Measurements from ENCODE around the gene NGFR.

Gene NGFR, protein sequence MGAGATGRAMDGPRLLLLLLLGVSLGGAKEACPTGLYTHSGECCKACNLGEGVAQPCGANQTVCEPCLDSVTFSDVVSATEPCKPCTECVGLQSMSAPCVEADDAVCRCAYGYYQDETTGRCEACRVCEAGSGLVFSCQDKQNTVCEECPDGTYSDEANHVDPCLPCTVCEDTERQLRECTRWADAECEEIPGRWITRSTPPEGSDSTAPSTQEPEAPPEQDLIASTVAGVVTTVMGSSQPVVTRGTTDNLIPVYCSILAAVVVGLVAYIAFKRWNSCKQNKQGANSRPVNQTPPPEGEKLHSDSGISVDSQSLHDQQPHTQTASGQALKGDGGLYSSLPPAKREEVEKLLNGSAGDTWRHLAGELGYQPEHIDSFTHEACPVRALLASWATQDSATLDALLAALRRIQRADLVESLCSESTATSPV

DNA sequence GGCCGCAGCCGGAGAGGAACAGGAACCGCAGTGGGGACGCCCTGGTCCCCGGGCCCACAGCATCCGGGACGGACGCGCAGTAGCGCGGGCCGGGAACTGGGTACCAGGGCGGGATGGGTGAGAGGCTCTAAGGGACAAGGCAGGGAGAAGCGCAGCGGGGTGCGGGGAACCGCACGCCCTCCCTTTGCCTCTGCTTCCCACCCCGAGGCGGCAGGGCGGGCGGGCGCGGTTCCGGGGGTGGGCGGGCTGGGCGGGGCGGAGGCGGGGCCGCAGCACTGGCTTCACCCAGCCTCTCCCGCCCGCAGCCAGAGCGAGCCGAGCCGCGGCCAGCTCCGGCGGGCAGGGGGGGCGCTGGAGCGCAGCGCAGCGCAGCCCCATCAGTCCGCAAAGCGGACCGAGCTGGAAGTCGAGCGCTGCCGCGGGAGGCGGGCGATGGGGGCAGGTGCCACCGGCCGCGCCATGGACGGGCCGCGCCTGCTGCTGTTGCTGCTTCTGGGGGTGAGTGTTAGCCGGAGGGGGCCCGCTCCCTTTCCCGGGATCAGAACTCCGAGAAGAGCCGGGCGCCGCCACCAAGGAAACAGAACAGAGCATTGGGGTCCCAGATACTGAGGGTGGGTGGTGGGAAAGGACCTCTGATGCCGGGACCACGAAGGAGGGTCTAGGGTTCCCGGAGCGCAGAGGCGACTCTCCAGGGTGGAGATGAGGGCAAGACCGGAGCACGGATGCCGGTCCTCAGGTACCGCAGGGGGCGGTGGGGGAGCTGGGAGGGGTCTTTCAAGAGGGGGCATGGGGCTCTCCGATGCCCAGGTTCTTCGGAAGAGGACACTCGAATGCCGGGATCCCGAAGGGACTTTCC is at the start of gene NGFR:
TSS of gene NGFR (plus strand) at position 308 of the 856 bp plus-strand sequence. CDS start at position 433, 125 bp downstream.
- peaks cover 44% of the 10 kb centered on the region for H3K27me3 ChIP-seq (replicated peaks)
- no peak within 1 kb of the TSS for H3K4me3 ChIP-seq (ENCODE audit: low read depth, low read length)
- H3K36me3 ChIP-seq (replicated peaks), result no peaks in the 10 kb centered on the region
- TF ChIP-seq, protein P1, sequence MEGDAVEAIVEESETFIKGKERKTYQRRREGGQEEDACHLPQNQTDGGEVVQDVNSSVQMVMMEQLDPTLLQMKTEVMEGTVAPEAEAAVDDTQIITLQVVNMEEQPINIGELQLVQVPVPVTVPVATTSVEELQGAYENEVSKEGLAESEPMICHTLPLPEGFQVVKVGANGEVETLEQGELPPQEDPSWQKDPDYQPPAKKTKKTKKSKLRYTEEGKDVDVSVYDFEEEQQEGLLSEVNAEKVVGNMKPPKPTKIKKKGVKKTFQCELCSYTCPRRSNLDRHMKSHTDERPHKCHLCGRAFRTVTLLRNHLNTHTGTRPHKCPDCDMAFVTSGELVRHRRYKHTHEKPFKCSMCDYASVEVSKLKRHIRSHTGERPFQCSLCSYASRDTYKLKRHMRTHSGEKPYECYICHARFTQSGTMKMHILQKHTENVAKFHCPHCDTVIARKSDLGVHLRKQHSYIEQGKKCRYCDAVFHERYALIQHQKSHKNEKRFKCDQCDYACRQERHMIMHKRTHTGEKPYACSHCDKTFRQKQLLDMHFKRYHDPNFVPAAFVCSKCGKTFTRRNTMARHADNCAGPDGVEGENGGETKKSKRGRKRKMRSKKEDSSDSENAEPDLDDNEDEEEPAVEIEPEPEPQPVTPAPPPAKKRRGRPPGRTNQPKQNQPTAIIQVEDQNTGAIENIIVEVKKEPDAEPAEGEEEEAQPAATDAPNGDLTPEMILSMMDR (IDR thresholded peaks at IDR 0.05; ENCODE audit: low read depth, low read length, missing control alignments), result no peak
- in situ Hi-C loops (cut with HindIII; ENCODE audit: low pct_ligation_motif_present, low sequenced_read_pairs), result no loop called here
- no peak for DNase-seq
- no peak within 1 kb of the TSS for H3K27ac ChIP-seq

GRCh38 chr17:49445591-49445990 is 49.5 kb upstream of the NGFR start:
- Histone ChIP-seq H3K27me3 (replicated peaks) (peaks cover 8% of the 10 kb centered on the region), H3K27ac (no peak overlapping the region), H3K4me3 (ENCODE audit: low read depth, low read length) (no peak overlapping the region), H3K36me3 (replicated peaks) (no peaks in the 10 kb centered on the region)
- no peak for DNase-seq
- TF ChIP-seq, protein P1 (IDR thresholded peaks at IDR 0.05; ENCODE audit: low read depth, low read length, missing control alignments), result no peak
- in situ Hi-C loops (cut with HindIII; ENCODE audit: low pct_ligation_motif_present, low sequenced_read_pairs), result no loop called here

DNA sequence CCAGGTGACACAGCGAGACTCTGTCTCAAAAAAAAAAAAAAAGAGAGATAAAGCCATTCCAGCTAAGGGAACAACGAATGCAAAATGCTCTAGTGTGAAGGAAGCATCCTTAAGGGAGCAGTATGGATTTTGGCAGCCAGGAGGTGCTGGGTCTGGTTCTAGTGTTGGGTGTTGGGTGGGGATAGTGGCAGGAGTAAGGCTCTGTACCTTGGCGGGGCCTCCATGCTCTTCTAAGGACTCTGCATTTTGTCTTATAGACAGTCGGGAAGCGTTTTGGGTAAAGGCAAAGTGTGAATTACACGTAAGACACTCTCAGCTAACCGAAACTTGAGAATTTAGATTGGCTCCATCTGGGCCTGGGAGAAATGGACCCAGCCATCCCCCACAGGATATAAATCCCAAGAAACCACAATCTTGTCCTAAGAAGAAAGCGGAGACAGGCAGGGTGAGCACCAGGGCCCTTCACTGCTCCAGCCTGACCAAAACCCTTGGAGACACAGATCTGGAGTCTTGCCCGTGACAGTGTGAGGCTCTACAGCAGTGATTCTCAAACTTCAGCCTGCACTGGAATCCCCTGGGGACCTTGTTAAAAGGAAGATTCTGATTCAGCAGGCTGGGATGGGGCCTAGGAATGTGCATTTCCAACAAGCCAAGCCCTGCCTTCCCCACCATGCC is 47.3 kb upstream of the NGFR start:
- in situ Hi-C loops (cut with HindIII; ENCODE audit: low pct_ligation_motif_present, low sequenced_read_pairs), result no loop called here
- no peak overlapping the region for H3K4me3 ChIP-seq (ENCODE audit: low read depth, low read length)
- H3K27me3 ChIP-seq (replicated peaks), result peaks cover 3% of the 10 kb centered on the region
- no peak overlapping the region for H3K27ac ChIP-seq
- TF ChIP-seq, protein P1 (IDR thresholded peaks at IDR 0.05; ENCODE audit: low read depth, low read length, missing control alignments), result no peak
- DNase-seq, result no peak
- no peaks in the 10 kb centered on the region for H3K36me3 ChIP-seq (replicated peaks)

DNA sequence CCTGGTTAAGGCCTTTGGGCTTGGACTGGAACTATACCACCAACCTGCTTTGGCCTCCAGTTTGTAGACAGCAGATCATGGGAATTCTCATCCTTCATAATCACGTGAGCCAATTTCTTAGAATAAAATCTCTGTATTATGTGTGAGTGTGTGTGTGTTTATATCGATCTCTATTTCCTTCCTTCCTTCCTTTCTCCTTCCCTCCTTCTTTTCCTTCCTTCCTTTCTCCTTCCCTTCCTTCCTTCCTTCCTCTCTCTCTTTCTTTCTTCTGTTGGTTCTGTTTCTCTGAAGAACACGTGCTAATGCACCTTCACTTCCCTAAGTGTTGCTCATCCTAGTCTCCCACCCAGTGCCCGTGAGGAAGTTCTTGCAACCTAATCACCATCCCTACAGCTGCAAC is 44.9 kb upstream of the NGFR start:
- in situ Hi-C loops (cut with HindIII; ENCODE audit: low pct_ligation_motif_present, low sequenced_read_pairs), result no loop called here
- no peaks in the 10 kb centered on the region for H3K36me3 ChIP-seq (replicated peaks)
- H3K27ac ChIP-seq, result no peak overlapping the region
- DNase-seq, result no peak
- no peak overlapping the region for H3K4me3 ChIP-seq (ENCODE audit: low read depth, low read length)
- TF ChIP-seq, protein P1 (IDR thresholded peaks at IDR 0.05; ENCODE audit: low read depth, low read length, missing control alignments), result no peak
- no peaks in the 10 kb centered on the region for H3K27me3 ChIP-seq (replicated peaks)

GRCh38 chr17:49450735-49451134 is 44.4 kb upstream of the NGFR start:
- Histone ChIP-seq H3K27ac (no peak overlapping the region), H3K27me3 (replicated peaks) (peaks cover 2% of the 10 kb centered on the region), H3K4me3 (ENCODE audit: low read depth, low read length) (no peak overlapping the region), H3K36me3 (replicated peaks) (no peaks in the 10 kb centered on the region)
- no peak for DNase-seq
- in situ Hi-C loops (cut with HindIII; ENCODE audit: low pct_ligation_motif_present, low sequenced_read_pairs), result no loop called here
- TF ChIP-seq, protein P1 (IDR thresholded peaks at IDR 0.05; ENCODE audit: low read depth, low read length, missing control alignments), result no peak

Data from brain microvascular endothelial cell (primary cell).